Testis (tissue), 3 donors: ENCODE data around the gene INSC. TPM values are rescaled to one million over a fixed set of nuclear protein-coding genes. Genes with fewer than 3 reads are reported as not detected.

Source experiments
- DNase-seq: peaks from one replicate; pipeline ENCODE4 v3.0.0-alpha.2; 2019
- H3K27ac ChIP-seq, 2 donors: fragments of 200-600 bp; sonication (generic); one replicate each; pipeline ENCODE4 v1.5.1; 2019
- H3K27me3 ChIP-seq: fragments of 200-600 bp; sonication (generic); one replicate; pipeline ENCODE4 v1.5.1; 2019
- H3K36me3 ChIP-seq: fragments of 200-600 bp; sonication (generic); one replicate; pipeline ENCODE4 v1.5.1; 2017; ENCODE audit warnings: low read depth; ENCODE audit errors: missing control alignments
- H3K4me1 ChIP-seq: fragments of 200-600 bp; sonication (generic); one replicate; pipeline ENCODE4 v1.5.1; 2019
- H3K4me3 ChIP-seq, 2 donors: fragments of 200-600 bp; sonication (generic); one replicate each; pipeline ENCODE4 v1.5.1; 2017 to 2019
- H3K9me3 ChIP-seq: fragments of 200-600 bp; sonication (generic); one replicate; pipeline ENCODE4 v1.5.1; 2017
- POLR2A ChIP-seq: fragments of 450-650 bp; IDR thresholded peaks from one replicate; pipeline ENCODE4 v1.6.1; 2017; ENCODE audit warnings: antibody characterized with exemption, mild to moderate bottlenecking, moderate library complexity
- WGBS, 2 donors: methylation state at CpG; one replicate each; pipeline ENCODE4 v1.1.5; 2018; 5-methylcytosine and 5-hydroxymethylcytosine counted together
- intact Hi-C: fragments of 100-400 bp; cut with DNase I; formaldehyde crosslinking; loops from one replicate; pipeline ENCODE4 v1.15.1; 2023; ENCODE audit warnings: low total_unique reads
- polyA plus RNA-seq: library from polyadenylated mRNA; stranded (reverse); fragments of 350-450 nt; fragmentation: Illumina TruSeq; extraction: RNeasy Lipid Tissue Mini Kit (QIAGEN cat#74804); gene quantifications from one replicate; pipeline ENCODE4 v1.2.3, GENCODE V29; 2014; ENCODE audit warnings: low read depth, low replicate concordance; ENCODE audit not compliant: insufficient read depth
- total RNA-seq, 2 donors: library from RNA; depleted of rRNA; stranded (reverse); fragments of >200 nt; gene quantifications; one replicate each; pipeline ENCODE4 v1.2.3, GENCODE V29; 2016
- TF ChIP-seq, protein P1 (sequence below), 3 experiments: fragments of 450-650 bp in 2 of 3; fragments of 200-600 bp in 1 of 3; sonication (generic) in 1 of 3; IDR thresholded peaks; one replicate each; pipeline ENCODE4 v1.5.1; 2016 to 2019; ENCODE audit warnings: antibody characterized with exemption in 3 of 3, mild to moderate bottlenecking in 2 of 3, moderate library complexity in 1 of 3

The INSC gene
- total and polyA plus RNA-seq, 3 donors from 2014 or later: 2.2 to 2.5 (median 2.2) TPM

GRCh38 chr11:15136166-15136565, 21.4 kb downstream of the INSC start:
- intact Hi-C loops: no loop called here
- Histone ChIP-seq H3K27ac (no peak overlapping the region), H3K27me3 (no peaks in the 10 kb centered on the region), H3K4me3 (no peak overlapping the region), H3K4me1 (no peaks in the 10 kb centered on the region), H3K9me3 (no peaks in the 10 kb centered on the region), H3K36me3 (no peaks in the 10 kb centered on the region)
- no peak for DNase-seq
- 89 to 98% methylated on average over 1 of the region's 1 CpG for WGBS, 2 donors
- no peak for TF ChIP-seq POLR2A
- TF ChIP-seq, protein P1, sequence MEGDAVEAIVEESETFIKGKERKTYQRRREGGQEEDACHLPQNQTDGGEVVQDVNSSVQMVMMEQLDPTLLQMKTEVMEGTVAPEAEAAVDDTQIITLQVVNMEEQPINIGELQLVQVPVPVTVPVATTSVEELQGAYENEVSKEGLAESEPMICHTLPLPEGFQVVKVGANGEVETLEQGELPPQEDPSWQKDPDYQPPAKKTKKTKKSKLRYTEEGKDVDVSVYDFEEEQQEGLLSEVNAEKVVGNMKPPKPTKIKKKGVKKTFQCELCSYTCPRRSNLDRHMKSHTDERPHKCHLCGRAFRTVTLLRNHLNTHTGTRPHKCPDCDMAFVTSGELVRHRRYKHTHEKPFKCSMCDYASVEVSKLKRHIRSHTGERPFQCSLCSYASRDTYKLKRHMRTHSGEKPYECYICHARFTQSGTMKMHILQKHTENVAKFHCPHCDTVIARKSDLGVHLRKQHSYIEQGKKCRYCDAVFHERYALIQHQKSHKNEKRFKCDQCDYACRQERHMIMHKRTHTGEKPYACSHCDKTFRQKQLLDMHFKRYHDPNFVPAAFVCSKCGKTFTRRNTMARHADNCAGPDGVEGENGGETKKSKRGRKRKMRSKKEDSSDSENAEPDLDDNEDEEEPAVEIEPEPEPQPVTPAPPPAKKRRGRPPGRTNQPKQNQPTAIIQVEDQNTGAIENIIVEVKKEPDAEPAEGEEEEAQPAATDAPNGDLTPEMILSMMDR (IDR thresholded peaks at IDR 0.05): no peak

DNA sequence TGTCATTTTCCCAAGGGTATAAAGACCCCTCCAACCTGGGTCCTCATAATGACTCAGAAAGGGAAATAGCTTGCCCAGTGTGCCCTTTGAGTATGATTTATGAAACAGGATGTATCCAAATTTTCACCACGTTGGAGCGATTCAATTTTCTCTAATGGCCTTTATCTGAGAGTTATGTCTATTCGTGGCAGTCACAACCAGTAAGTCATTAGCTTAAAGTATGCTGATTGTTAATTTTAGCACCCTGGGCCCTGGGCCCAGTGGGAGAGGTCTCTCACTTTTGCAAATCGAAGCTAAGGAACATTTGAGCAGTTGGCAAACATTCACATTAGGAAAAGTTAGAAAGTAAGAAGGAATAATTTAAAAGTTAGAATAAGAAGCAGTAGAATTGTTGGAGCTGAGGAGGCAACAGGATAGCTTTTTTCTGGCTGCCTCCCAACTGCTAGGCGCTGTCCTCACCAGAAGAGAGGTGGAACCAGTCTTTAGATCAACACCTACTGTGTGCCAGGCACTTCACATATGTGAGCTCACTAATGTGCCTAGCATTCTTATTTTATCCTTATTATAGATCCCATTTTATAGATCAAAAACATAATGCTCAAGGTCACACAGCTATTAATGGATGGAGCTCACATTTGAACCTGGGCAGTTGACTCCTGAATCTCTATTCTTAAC, 24.5 kb downstream of the INSC start:
- WGBS, 2 donors: 57 to 59% methylated on average over 5 of the region's 5 CpGs
- Histone ChIP-seq H3K36me3 (no peaks in the 10 kb centered on the region), H3K4me1 (no peaks in the 10 kb centered on the region), H3K4me3 (no peak overlapping the region), H3K27me3 (no peaks in the 10 kb centered on the region), H3K9me3 (no peaks in the 10 kb centered on the region), H3K27ac (no peak overlapping the region)
- intact Hi-C loops: no loop called here
- no peak for DNase-seq
- TF ChIP-seq, protein P1 (IDR thresholded peaks at IDR 0.05): no peak
- TF ChIP-seq POLR2A: no peak

DNA sequence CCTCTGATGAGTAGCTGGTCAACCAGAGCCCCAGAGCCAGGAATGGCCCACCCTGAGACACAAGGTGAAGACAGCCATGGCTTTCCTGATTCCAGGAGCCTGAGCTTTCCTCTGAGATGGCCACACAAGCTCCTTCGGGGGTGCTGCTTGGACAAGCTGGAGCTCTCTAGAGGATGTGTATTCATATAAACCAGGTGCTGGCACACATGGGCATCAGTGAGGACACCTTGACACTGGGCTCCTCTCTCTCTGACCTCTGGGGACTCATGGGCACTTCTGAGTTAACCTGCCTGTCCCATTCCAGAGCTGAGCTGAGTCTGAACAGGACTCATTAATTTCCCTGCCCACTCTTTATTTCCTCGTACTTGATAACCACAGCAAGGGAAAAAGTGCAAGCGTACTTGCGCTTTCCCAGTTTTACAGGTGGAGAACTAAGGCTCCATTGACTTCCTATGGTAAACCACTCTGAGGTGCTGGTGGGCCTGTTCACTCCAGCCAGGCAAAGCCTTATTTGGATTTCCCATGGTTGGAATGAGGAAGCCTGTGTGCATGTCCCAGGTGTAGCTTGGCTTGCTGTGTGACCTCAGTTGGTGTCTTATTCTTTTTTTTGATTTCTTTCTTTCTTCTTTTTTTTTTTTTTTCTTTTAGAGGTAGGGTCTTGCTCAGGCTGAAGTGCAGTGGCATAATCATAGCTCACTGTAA, 25.4 kb downstream of the INSC start:
- H3K36me3 ChIP-seq: no peaks in the 10 kb centered on the region
- no peak overlapping the region for H3K4me3 ChIP-seq
- TF ChIP-seq, protein P1 (IDR thresholded peaks at IDR 0.05): no peak
- no peak for TF ChIP-seq POLR2A
- WGBS, 2 donors: 91 to 94% methylated on average over 4 of the region's 4 CpGs
- H3K27me3 ChIP-seq: no peaks in the 10 kb centered on the region
- intact Hi-C loops: no loop called here
- no peak overlapping the region for H3K27ac ChIP-seq
- no peaks in the 10 kb centered on the region for H3K4me1 ChIP-seq
- H3K9me3 ChIP-seq: no peaks in the 10 kb centered on the region
- DNase-seq: no peak

- Histone ChIP-seq H3K9me3 (no peaks in the 10 kb centered on the region), H3K27ac (no peak overlapping the region), H3K4me1 (no peaks in the 10 kb centered on the region), H3K27me3 (no peaks in the 10 kb centered on the region), H3K36me3 (no peaks in the 10 kb centered on the region), H3K4me3 (no peak overlapping the region)
- DNase-seq: no peak
- WGBS, 2 donors: 83 to 100% methylated on average over 1 to 3 of the region's 3 CpGs
- TF ChIP-seq POLR2A: no peak
- TF ChIP-seq, protein P1 (IDR thresholded peaks at IDR 0.05): no peak
- intact Hi-C loops: no loop called here
These were observed 26.7 kb downstream of the INSC start for GRCh38 chr11:15141381-15141780.
